HG03442 (cell line): Measurements from ENCODE around the gene ASIP.
"Not testable (repeated sequence)": the region's sequence is repeated elsewhere in the genome, so short reads cannot be mapped to it uniquely, and the experiment has no call there.

Experiments used
- ATAC-seq: cut with Tn5 transposase; IDR thresholded peaks from one replicate; pipeline ENCODE4 v1.9.1; 2021; ENCODE audit warnings: mild to moderate bottlenecking, moderate library complexity; ENCODE audit not compliant: unreplicated experiment

Gene ASIP

GRCh38 chr20:34282041-34282440, 40.8 kb downstream of the ASIP start:
- no peak for ATAC-seq

GRCh38 chr20:34283844-34284243, 42.6 kb downstream of the ASIP start:
- no peak for ATAC-seq

- ATAC-seq = no peak
Observed at GRCh38 chr20:34285450-34285849, 44.2 kb downstream of the ASIP start.

GRCh38 chr20:34287500-34287899, 46.3 kb downstream of the ASIP start:
- not testable (repeated sequence) for ATAC-seq

- no peak for ATAC-seq
Observed at GRCh38 chr20:34290471-34290870, 49.2 kb downstream of the ASIP start.

GRCh38 chr20:34292496-34292895, 51.3 kb downstream of the ASIP start:
- no peak for ATAC-seq

GRCh38 chr20:34293119-34293518, 51.9 kb downstream of the ASIP start:
- ATAC-seq = no peak

- ATAC-seq = no peak
Observed at GRCh38 chr20:34293589-34293988, 52.4 kb downstream of the ASIP start.

- ATAC-seq = no peak
Observed at GRCh38 chr20:34294563-34294962, 53.3 kb downstream of the ASIP start.

GRCh38 chr20:34295284-34295683, 54.1 kb downstream of the ASIP start:
- no peak for ATAC-seq

GRCh38 chr20:34296468-34296867, 55.2 kb downstream of the ASIP start:
- no peak for ATAC-seq

GRCh38 chr20:34298294-34298784, 57.1 kb downstream of the ASIP start:
- not testable (repeated sequence) for ATAC-seq

- no peak for ATAC-seq
Observed at GRCh38 chr20:34299556-34300255, 58.5 kb downstream of the ASIP start.

GRCh38 chr20:34300256-34300806, 59.1 kb downstream of the ASIP start:
- no peak for ATAC-seq

GRCh38 chr20:34300809-34301586, 59.8 kb downstream of the ASIP start:
- no peak for ATAC-seq

- ATAC-seq = no peak
Observed at GRCh38 chr20:34301587-34302311, 60.5 kb downstream of the ASIP start.

- no peak for ATAC-seq
Observed at GRCh38 chr20:34302312-34302722, 61.1 kb downstream of the ASIP start.

- peak; percentile 91 for ATAC-seq
Observed at GRCh38 chr20:34302723-34303533, 61.7 kb downstream of the ASIP start, which contains the start of gene AHCY. AHCY (minus strand) TSS chr20:34303355; CDS start chr20:34303270, 85 bp downstream.

GRCh38 chr20:34305333-34306230, 64.4 kb downstream of the ASIP start:
- ATAC-seq = no peak
